Measurements from ENCODE around the gene BEST1.

DNA sequence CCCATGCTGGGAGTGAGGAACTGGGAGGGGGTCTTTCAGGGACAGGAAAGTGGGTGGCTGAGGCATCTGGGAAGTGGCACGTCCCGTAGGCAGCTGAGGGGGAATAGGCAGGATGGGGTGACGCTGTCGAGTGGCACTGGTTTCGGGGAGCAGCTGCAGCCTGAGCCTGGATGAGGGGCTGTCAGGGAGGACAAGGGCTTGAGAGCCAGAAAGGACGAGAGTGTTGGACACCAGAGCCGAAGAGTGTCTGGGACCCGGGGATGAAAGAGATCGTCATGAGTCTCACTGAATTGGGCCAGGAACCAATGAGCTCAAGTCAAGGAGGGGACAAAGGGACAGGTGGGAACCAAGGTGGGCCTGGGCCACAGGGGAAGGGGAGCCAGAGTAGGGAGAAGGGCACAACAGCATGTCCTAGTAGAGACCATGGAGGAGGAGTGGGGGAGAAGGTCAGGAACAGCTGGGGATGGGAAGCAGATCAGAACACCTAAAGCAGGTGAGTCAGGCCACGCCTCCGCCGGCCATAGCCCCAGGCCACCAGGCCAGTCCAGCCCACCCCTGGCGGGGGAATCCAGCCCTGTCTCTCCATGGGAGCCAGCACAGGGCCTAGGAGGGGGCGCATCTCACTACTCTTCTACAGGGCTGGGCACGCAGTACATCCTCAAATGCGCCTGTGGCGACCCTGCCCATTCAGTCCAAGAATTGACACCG lies 37.0 kb upstream of the BEST1 start:
- TF ChIP-seq, protein P1, sequence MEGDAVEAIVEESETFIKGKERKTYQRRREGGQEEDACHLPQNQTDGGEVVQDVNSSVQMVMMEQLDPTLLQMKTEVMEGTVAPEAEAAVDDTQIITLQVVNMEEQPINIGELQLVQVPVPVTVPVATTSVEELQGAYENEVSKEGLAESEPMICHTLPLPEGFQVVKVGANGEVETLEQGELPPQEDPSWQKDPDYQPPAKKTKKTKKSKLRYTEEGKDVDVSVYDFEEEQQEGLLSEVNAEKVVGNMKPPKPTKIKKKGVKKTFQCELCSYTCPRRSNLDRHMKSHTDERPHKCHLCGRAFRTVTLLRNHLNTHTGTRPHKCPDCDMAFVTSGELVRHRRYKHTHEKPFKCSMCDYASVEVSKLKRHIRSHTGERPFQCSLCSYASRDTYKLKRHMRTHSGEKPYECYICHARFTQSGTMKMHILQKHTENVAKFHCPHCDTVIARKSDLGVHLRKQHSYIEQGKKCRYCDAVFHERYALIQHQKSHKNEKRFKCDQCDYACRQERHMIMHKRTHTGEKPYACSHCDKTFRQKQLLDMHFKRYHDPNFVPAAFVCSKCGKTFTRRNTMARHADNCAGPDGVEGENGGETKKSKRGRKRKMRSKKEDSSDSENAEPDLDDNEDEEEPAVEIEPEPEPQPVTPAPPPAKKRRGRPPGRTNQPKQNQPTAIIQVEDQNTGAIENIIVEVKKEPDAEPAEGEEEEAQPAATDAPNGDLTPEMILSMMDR (IDR thresholded peaks at IDR 0.05) = no peak
- TF ChIP-seq EP300 (IDR thresholded peaks at IDR 0.05; ENCODE audit: low read depth) = no peak
- no peak for TF ChIP-seq POLR2A (IDR thresholded peaks at IDR 0.05)
